HG03432 (cell line): ENCODE data around the gene ELMO1.

ENCODE experiments used
- ATAC-seq: cut with Tn5 transposase; IDR thresholded peaks from one replicate; pipeline ENCODE4 v1.9.1; 2021; ENCODE audit warnings: mild to moderate bottlenecking, moderate library complexity; ENCODE audit not compliant: unreplicated experiment

The ELMO1 gene

GRCh38 chr7:37410305-37411229 lies 38.1 kb downstream of the ELMO1 start:
- ATAC-seq = no peak

GRCh38 chr7:37409461-37409860 lies 39.2 kb downstream of the ELMO1 start:
- no peak for ATAC-seq

DNA sequence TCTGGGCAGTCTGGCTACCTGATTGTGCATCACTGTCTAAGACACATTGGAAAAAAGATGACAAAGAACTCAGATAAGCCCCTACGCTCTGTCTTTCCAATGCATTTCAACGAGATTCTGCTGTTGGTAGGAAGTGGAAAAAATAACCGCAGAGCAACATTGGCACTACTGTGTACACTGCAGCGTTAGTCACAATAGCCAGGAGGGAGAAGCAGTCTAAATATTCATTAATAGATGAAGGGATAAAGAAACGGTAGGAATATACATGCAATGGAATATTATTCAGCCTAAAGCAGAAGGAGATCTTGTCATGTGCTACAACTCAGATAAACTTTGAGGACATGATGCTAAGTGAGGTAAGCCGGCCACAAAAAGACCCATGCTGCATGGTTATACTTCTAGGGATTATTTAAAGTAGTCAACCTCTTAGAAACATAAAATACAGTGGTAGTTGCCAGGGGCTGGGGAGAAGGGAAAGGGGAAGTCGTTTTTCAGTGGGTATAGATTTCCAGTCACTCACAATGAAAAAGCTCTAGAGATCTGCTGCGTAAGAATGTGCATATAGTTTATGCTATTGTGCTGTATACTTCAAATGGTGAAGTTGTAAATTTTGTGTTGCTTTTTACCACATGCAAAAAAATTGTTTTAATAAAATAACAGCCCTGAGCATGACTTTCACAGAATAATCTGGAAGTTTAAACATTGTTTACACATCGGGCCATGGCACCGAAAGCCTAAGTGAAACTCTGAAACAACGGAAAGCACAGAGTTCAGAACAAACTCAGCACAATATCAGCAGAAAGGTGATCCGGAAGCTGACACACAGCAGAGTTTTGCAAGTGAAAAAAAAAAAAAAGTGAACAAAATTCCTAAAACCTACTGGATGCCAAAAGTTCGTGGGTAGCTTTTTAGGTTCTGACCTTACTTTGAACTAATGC lies 40.1 kb downstream of the ELMO1 start:
- ATAC-seq = no peak

GRCh38 chr7:37405603-37406122 lies 43.0 kb downstream of the ELMO1 start:
- ATAC-seq = no peak

DNA sequence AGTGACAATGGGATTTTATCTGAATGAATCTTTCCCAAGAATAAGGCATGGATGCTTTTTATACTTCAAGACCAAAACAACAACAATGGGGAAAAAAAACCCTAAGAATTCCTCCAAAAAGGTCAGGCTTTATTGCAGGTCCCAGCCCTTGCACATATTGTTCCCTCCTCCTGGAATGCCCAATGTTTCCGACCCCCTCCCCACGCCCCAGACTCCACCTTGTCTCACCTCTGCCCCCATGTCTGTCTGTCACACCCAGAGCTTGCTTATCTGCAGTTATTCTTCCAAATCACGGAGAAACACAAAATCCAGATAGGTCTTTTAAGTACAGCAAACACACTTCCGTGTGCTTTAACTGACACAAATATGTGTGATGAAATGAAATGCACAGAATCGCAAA lies 43.5 kb downstream of the ELMO1 start:
- no peak for ATAC-seq

- ATAC-seq = no peak
Measured at GRCh38 chr7:37399876-37400421, 48.7 kb downstream of the ELMO1 start.

DNA sequence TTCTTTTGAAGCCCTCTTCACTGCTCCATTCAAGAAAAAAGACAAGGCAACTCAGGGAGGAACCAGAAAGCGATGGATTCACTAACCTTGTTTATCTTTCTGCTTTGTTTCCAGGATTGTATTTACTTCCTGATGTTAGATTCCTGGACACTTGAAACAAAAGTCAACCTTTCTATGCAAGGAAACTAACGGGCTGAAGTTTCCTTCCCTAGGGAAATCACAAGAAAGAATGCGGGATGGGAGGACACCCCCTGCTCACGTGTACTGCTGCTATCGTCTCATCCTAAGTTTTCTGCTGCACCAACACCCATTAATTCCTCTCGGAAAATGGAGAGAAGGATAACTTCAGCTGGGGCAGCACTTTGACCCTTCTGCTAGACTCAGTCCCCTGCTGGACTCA lies 50.3 kb downstream of the ELMO1 start:
- no peak for ATAC-seq

GRCh38 chr7:37395618-37396259 lies 52.9 kb downstream of the ELMO1 start:
- ATAC-seq = no peak

DNA sequence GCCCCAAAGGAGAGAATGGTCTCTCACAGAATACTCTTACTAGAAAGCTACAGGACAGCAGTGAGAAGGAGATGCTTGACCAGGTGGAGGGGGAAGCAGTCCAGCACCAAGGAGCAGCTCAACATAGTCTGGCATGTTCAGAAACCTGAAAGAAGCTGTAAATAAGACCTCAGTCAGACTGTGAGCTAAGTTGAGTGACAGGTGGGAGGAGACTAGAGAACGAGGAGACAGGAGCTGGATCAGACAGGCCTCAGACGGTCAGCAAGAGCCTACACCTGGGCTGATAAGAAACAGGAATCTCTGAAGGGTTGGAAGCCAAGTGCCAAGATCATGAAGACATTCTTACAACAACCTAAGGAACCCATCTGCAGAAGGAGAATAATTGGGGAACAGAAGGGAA lies 54.5 kb downstream of the ELMO1 start:
- peak; percentile 55 for ATAC-seq

DNA sequence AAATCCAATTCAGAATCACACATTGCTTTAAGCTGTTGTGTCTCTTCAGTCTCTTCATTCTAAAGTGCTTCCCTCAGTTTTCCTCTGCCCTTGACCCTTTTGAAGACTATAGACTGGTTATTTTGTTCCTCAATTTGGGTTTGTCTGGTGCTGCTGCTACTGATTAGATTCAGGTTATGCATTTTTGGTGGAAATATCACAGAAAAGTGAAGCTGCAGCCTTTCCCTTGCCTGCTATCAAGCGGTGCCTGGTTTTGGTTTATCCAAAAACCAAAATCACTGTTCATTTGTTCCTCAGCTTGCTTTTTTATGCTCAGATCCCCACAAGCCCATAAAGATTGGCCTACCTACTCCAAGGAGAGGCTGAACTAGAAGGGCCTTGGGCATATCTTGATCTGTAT lies 55.2 kb downstream of the ELMO1 start:
- no peak for ATAC-seq

DNA sequence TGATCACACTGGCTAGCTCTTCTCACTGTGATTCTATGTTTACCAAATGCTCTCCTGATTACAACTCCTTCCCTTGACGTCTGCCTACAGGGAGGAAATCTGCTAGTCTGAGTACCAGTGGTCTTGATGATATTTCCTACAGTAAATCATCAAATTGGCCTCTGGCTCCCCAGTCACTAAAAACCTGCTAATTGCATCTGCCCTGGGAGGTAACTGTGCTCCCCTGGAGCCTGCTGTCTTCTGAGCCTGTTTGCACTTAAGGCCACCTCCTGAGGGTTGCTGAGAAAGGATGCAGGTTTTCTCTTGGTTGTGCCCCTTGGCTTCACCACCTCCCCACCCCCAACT lies 56.0 kb downstream of the ELMO1 start:
- ATAC-seq = no peak

GRCh38 chr7:37391791-37392672 lies 56.6 kb downstream of the ELMO1 start:
- no peak for ATAC-seq

DNA sequence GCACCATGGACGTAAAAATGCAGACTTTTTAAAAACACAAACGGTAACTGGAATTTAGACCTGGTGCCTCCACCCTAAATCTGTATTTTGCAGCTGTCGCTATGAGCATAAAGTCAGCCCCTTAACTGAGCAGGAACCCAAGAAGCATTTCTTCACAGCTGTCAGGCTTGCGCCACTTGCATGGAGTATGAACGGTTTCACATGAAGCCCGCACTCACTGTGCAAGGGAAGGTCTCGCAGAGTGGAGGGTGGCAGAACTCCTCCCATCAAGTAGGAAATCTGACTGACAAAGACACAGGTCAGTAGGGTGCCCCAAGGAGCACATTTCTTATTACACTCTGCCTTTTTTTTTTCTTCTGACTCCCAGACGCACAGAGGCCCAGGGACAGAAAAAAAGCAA lies 58.5 kb downstream of the ELMO1 start:
- no peak for ATAC-seq

- no peak for ATAC-seq
Measured at GRCh38 chr7:37388811-37389210, 59.9 kb downstream of the ELMO1 start.

GRCh38 chr7:37385787-37386186 lies 62.9 kb downstream of the ELMO1 start:
- no peak for ATAC-seq

DNA sequence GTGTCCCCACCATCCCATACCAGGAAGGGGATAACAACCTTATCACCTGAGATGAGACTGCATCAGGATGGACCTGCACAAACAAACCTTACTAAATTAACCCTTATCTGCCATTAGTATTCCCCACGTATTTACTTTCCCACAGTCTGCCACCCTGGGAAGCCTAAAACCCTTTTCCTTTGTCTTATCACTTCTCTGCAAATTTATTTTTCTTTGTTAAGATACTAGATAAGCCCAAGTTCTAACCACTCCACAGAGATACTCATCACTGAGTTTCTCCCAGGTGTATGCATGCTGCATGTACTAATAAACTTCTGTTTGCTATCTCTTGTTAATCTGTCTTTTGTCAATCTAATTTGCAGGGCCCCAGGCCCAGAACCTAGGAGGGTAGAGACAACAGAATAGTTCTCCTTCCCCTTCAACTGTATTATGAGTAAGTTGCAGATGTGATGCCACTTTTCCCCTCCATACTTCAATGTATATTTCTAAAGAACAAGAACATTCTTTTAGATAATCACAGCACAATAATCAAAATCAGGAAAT lies 66.0 kb downstream of the ELMO1 start:
- no peak for ATAC-seq

GRCh38 chr7:37380831-37381230 lies 67.8 kb downstream of the ELMO1 start:
- ATAC-seq = no peak

GRCh38 chr7:37379546-37380277 lies 69.0 kb downstream of the ELMO1 start:
- no peak for ATAC-seq

DNA sequence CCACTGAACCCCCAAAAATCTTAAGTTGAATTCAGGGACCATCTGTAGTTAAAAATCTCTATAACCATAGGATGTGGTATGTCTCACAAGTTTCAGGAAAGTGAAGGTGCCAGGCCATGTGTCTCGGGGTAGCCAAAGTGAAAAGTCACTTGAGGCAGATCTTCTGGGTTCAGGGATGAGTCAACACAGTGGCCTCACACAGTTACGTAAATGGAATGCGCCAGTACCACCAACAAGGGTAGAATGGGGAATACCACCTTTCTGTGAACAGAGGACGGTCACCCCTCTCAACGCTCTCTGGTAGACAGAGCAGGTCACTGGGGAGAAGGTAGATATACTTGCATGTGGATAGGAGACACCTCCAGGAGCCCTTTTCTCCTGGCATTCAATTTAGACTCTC lies 71.4 kb downstream of the ELMO1 start:
- ATAC-seq = no peak
